ENCODE measurements around the gene ANKS4B.
"Not testable (repeated sequence)": the region's sequence is repeated elsewhere in the genome, so short reads cannot be mapped to it uniquely, and the experiment has no call there.

The ANKS4B gene

DNA sequence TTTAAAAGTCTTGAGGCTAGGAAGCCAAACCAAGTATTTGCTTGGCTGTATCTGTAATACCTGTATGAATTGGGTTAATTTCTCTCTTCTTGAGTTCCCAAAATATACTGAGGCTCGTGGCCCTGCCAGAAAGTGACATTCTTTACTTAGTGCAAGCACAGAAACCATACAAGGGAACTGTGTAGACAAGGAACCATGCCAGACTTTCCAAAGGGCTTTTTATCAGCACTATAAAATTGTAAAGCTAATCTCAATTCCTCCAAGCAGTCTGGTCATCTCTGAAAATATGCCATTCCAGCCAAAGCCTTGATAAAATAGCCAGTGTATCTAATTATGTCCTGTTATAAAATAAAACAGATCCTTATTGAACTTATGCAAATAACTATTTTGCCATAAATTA, 51.8 kb downstream of the ANKS4B start:
- no peak for DNase-seq
- Histone ChIP-seq H3K27me3 (replicated peaks; ENCODE audit: control insufficient read depth, insufficient read depth, low read length, poor library complexity, severe bottlenecking) (peaks cover 10% of the 10 kb centered on the region), H3K9me3 (ENCODE audit: control insufficient read depth, low read length) (no peaks in the 10 kb centered on the region), H3K4me1 (ENCODE audit: control insufficient read depth, insufficient read depth, low read length, poor library complexity, severe bottlenecking) (no peaks in the 10 kb centered on the region), H3K27ac (ENCODE audit: insufficient read depth, low read length, poor library complexity, severe bottlenecking) (no peak overlapping the region), H3K4me3 (ENCODE audit: insufficient read depth, low read depth, low read length, poor library complexity, severe bottlenecking) (no peak overlapping the region), H3K36me3 (ENCODE audit: control insufficient read depth, insufficient read depth, low read length) (no peaks in the 10 kb centered on the region)

DNA sequence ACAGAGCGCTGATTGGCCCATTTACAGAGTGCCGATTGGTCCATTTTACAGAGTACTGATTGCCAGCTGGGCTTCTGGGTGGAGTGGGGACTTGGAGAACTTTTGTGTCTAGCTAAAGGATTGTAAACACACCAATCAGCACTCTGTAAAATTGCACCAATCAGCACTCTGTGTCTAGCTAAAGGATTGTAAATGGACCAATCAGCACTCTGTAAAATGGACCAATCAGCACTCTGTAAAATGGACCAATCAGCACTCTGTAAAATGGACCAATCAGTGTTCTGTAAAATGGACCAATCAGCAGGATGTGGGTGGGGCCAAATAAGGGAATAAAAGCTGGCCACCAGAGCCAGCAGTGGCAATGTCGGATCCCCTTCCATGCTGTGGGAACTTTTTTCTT, 56.3 kb downstream of the ANKS4B start:
- not testable (repeated sequence) for H3K27ac ChIP-seq (ENCODE audit: insufficient read depth, low read length, poor library complexity, severe bottlenecking); H3K4me3 ChIP-seq (ENCODE audit: insufficient read depth, low read depth, low read length, poor library complexity, severe bottlenecking); H3K36me3 ChIP-seq (ENCODE audit: control insufficient read depth, insufficient read depth, low read length); H3K27me3 ChIP-seq (replicated peaks; ENCODE audit: control insufficient read depth, insufficient read depth, low read length, poor library complexity, severe bottlenecking); DNase-seq; H3K4me1 ChIP-seq (ENCODE audit: control insufficient read depth, insufficient read depth, low read length, poor library complexity, severe bottlenecking); H3K9me3 ChIP-seq (ENCODE audit: control insufficient read depth, low read length)

DNA sequence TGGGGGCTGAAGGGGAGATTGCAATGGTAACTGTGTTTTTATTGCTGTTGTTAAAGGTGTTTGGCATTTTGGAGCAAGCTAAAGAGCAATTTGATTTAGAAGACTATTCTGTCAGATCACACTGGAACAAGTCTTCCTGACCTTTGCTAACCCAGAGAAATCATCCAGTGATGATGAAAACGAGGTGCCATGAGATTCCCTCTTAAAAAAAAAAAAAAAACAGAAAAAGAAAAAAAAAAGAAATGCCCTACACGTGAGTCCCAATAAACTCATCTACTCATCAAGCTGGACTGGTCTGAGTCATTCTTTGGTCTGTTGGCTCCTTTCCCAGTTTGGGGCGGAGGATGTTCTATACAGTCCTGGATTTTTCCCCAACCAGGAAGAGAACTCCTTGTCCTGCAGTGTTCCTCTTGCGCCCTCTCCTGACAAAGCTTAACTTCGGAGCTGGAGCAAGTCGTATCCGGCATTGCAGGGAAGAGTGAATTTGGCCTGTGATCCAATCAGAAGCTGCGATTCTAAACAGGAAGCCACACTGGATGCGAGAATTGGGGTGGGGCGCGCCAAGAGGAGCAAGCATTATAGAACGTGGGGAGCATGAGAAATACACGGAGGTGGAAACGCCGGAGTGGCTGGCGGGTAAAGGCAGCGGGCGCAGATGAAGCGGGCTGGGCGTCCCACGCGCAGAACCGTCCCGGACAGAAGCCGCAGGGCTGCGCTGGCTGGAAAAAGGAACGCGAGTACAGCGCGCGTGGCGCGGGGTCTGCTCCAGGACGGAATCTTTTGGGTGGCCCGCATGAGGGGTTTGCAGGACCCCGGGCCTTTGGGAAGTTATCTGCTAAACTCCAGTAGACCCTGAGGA, 67.0 kb downstream of the ANKS4B start:
- DNase-seq: peak in 1 of 3 donors; percentile 10
- Histone ChIP-seq H3K9me3 (ENCODE audit: control insufficient read depth, low read length) (no peaks in the 10 kb centered on the region), H3K27ac (ENCODE audit: insufficient read depth, low read length, poor library complexity, severe bottlenecking) (no peak overlapping the region), H3K4me1 (ENCODE audit: control insufficient read depth, insufficient read depth, low read length, poor library complexity, severe bottlenecking) (peaks cover 11% of the 10 kb centered on the region), H3K27me3 (replicated peaks; ENCODE audit: control insufficient read depth, insufficient read depth, low read length, poor library complexity, severe bottlenecking) (no peaks in the 10 kb centered on the region), H3K36me3 (ENCODE audit: control insufficient read depth, insufficient read depth, low read length) (no peaks in the 10 kb centered on the region), H3K4me3 (ENCODE audit: insufficient read depth, low read depth, low read length, poor library complexity, severe bottlenecking) (peak overlapping the region; percentile 73)

DNA sequence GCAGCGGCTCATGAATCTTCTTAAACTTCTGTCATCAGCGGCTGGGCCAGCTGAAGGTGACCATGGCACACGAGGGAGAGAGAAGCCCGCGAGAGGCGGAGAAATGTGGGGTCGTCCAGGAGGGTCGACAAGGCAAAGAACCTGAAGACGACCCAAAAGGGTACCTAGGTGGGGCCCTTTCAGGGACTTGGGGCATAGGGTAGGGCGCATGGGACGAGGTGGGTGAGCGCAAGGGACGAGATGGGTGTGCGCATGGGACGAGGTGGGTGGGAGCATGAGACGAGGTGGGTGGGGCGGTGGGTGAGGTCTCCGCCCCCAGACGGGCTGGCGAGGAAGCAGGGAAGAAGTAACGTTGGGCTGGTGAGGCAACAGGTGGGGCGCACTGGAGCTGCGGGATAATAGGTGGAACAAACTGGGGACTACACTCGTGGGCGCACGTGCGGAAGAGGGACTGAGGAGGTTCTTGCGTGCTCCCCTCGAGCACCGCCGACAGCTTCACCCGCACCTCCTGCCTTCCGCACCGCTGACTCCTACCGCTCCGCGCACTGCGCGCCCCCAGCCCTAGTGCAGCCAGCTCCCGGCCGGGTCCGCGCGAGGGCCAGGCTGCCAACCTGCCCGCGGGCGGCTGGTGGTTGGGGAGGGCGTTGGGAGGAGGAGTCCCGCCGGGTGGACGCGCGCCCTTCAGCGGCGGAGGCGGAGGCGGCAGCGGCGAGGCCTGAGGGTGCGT, 67.8 kb downstream of the ANKS4B start:
- Histone ChIP-seq H3K9me3 (ENCODE audit: control insufficient read depth, low read length) (no peaks in the 10 kb centered on the region), H3K4me1 (ENCODE audit: control insufficient read depth, insufficient read depth, low read length, poor library complexity, severe bottlenecking) (peaks cover 11% of the 10 kb centered on the region), H3K27me3 (replicated peaks; ENCODE audit: control insufficient read depth, insufficient read depth, low read length, poor library complexity, severe bottlenecking) (no peaks in the 10 kb centered on the region), H3K36me3 (ENCODE audit: control insufficient read depth, insufficient read depth, low read length) (no peaks in the 10 kb centered on the region), H3K4me3 (ENCODE audit: insufficient read depth, low read depth, low read length, poor library complexity, severe bottlenecking) (peak overlapping the region; percentile 73), H3K27ac (ENCODE audit: insufficient read depth, low read length, poor library complexity, severe bottlenecking) (no peak overlapping the region)
- peak in 1 of 3 donors; percentile 8 for DNase-seq

DNA sequence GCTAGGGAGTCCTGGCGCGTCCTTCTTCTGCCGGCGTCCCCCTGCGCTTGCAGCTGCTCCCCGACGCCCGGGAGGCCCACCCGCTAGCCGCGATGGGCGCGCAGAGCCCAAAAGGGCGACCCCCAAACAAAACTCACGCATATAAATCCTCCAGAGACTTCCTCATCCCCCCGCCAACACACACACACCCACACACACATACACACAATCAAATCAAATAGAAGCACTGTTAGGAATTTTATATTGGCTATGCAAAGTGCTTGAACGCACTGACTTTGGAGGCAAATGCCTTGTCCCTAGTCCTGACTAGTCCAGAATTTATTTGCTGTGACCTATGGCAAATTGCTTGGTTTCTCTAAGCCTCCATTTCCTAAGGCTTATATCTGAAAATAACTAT, 68.4 kb downstream of the ANKS4B start:
- H3K27ac ChIP-seq (ENCODE audit: insufficient read depth, low read length, poor library complexity, severe bottlenecking): no peak overlapping the region

DNA sequence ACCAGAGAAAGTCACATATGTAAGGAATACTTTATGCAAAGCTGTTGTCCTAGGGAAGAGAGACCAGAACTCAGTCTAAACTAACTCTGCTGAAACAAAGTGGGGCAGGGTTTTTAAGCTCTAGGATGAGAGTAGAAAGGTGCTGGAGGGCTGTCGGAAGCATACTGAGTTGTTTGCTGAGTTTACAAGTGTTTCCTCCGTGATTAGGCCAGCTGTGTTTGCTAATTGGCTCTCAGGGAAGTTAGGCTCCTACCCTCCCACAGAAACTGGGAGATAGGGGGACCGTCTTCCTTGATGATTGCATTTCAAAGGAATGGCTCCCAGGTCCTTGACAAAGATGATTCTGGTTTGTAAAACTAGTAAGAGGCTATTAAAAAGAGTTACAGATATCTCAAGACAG, 69.0 kb downstream of the ANKS4B start:
- no peaks in the 10 kb centered on the region for H3K27me3 ChIP-seq (replicated peaks; ENCODE audit: control insufficient read depth, insufficient read depth, low read length, poor library complexity, severe bottlenecking)
- no peaks in the 10 kb centered on the region for H3K36me3 ChIP-seq (ENCODE audit: control insufficient read depth, insufficient read depth, low read length)
- peaks cover 11% of the 10 kb centered on the region for H3K4me1 ChIP-seq (ENCODE audit: control insufficient read depth, insufficient read depth, low read length, poor library complexity, severe bottlenecking)
- no peaks in the 10 kb centered on the region for H3K9me3 ChIP-seq (ENCODE audit: control insufficient read depth, low read length)
- DNase-seq: no peak
- no peak overlapping the region for H3K27ac ChIP-seq (ENCODE audit: insufficient read depth, low read length, poor library complexity, severe bottlenecking)
- H3K4me3 ChIP-seq (ENCODE audit: insufficient read depth, low read depth, low read length, poor library complexity, severe bottlenecking): no peak overlapping the region

More for the DNA sequence above, 68.4 kb downstream of the ANKS4B start:
- H3K4me3 ChIP-seq (ENCODE audit: insufficient read depth, low read depth, low read length, poor library complexity, severe bottlenecking): peak overlapping the region; percentile 73
- H3K4me1 ChIP-seq (ENCODE audit: control insufficient read depth, insufficient read depth, low read length, poor library complexity, severe bottlenecking): peaks cover 11% of the 10 kb centered on the region
- H3K36me3 ChIP-seq (ENCODE audit: control insufficient read depth, insufficient read depth, low read length): no peaks in the 10 kb centered on the region
- H3K27me3 ChIP-seq (replicated peaks; ENCODE audit: control insufficient read depth, insufficient read depth, low read length, poor library complexity, severe bottlenecking): no peaks in the 10 kb centered on the region
- no peak for DNase-seq
- H3K9me3 ChIP-seq (ENCODE audit: control insufficient read depth, low read length): no peaks in the 10 kb centered on the region

DNA sequence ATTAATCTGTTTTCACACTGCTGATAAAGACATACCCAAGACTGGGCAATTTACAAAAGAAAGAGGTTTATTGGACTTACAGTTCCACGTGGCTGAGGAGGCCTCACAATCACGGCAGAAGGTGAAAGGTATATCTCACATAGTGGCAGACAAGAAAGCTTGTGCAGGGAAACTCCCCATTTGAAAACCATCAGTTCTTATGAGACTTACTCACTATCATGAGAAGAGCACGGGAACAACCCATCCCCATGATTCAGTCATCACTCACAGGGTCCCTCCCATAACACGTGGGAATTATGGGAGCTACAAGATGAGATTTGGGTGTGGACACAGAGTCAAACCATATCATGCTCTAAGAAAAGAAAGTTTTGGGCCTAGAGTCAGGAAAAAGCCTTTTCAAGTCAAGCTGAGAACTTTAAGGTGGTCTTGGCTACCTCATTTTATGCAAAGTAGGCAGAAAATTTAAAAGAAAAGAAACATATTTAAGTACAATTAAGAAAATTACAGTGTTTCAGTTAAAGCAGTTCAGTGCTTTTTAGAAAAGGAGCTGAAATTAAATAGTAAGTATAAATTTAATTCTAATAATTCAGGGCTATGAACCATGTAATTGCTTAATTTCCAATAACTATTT, 69.5 kb downstream of the ANKS4B start:
- peaks cover 11% of the 10 kb centered on the region for H3K4me1 ChIP-seq (ENCODE audit: control insufficient read depth, insufficient read depth, low read length, poor library complexity, severe bottlenecking)
- H3K27ac ChIP-seq (ENCODE audit: insufficient read depth, low read length, poor library complexity, severe bottlenecking): no peak overlapping the region
- no peak for DNase-seq
- H3K9me3 ChIP-seq (ENCODE audit: control insufficient read depth, low read length): no peaks in the 10 kb centered on the region
- H3K4me3 ChIP-seq (ENCODE audit: insufficient read depth, low read depth, low read length, poor library complexity, severe bottlenecking): no peak overlapping the region
- H3K36me3 ChIP-seq (ENCODE audit: control insufficient read depth, insufficient read depth, low read length): no peaks in the 10 kb centered on the region
- no peaks in the 10 kb centered on the region for H3K27me3 ChIP-seq (replicated peaks; ENCODE audit: control insufficient read depth, insufficient read depth, low read length, poor library complexity, severe bottlenecking)

All from effector memory CD4-positive, alpha-beta T cell (primary cell).